Smooth muscle cell of trachea (primary cell): ENCODE results near the gene PHKG1. TPM values are rescaled to one million over a fixed set of nuclear protein-coding genes. Genes with fewer than 3 reads are reported as not detected.

Experiments used
- total RNA-seq: library from RNA; depleted of rRNA; stranded (reverse); fragments of >200 nt; gene quantifications from 2 replicates; pipeline ENCODE4 v1.2.1, GENCODE V29; 2014

The PHKG1 gene
- total RNA-seq, result 0.99 and 1.6 TPM in 2 replicates

DNA sequence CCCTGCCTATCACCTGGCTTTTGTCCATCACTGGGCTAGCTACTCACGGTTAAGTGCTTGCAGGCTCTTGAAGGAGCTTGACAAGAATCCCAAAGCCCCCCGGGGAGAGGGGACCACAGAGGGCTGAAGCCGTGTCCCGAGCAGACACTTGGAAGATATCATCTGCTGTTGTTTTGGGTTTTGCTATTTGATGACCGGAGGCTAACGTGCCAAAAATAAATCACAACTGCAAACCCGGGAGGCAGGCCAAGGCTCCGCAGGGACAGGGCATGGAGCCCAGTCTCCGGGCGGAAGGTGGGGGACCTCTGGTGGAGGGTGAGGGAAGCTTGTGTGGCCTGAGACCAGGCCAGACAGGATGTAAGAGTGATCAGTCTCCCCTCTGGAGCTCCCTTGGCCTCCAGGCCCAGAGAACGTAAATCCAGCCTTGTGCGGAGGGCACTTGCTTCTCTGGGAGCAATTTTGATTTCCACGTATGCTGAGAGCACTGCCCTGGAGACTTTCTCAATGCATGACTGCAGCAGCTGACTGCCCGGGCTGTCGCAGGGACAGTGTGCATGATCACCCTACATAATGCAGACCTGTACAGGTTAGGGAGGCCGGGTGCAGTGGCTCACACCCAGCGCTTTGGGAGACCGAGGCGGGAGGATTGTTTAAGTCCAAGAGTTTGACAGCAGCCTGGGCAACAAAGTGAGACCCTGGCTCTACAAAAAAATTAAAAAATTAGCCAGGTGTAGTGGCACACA, at the start of gene PHKG1:
TSS of gene PHKG1 (minus strand) at position 164 of the 743 bp plus-strand sequence. CDS start 4,011 bp downstream, outside the sequence.

GRCh38 chr7:56115852-56116538, 23.2 kb upstream of the PHKG1 start, which contains the start of gene NUPR2:
TSS of gene NUPR2 (minus strand) at chr7:56116417. CDS start at chr7:56116314, 103 bp downstream.

GRCh38 chr7:56106108-56107073, 13.6 kb upstream of the PHKG1 start, which contains the start of gene CHCHD2:
TSS of gene CHCHD2 (minus strand) at chr7:56106476. CDS start at chr7:56106413, 63 bp downstream.

GRCh38 chr7:56063882-56064625, 28.7 kb downstream of the PHKG1 start, which contains the start of gene SUMF2:
TSS of gene SUMF2 (plus strand) at chr7:56064286. CDS start at chr7:56064312, 26 bp downstream.

GRCh38 chr7:56051339-56052191, 41.2 kb downstream of the PHKG1 start, which contains the start of the genes CCT6A and PSPH:
TSS of gene CCT6A (plus strand) at chr7:56051765. CDS start at chr7:56051849, 84 bp downstream.
TSS of gene PSPH (minus strand) at chr7:56051444. CDS start at chr7:56021212, 30,232 bp downstream.

Other genes with a start within 250 kb of the PHKG1 start
- not detected in 2 replicates for gene SEPTIN14, start 230.2 kb downstream of the PHKG1 start, total RNA-seq
- gene ZNF713, start 205.5 kb downstream of the PHKG1 start, total RNA-seq, result 0.58 and 1.2 TPM in 2 replicates
- 10.3 and 12.8 TPM in 2 replicates for gene MRPS17, start 141.1 kb downstream of the PHKG1 start, total RNA-seq
- gene NIPSNAP2, start 128.4 kb downstream of the PHKG1 start, total RNA-seq, result 40.0 and 57.3 TPM in 2 replicates
- gene PSPH, start 41.5 kb downstream of the PHKG1 start, total RNA-seq, result 50.3 and 60.8 TPM in 2 replicates
- 111 and 186 TPM in 2 replicates for gene CCT6A, start 41.2 kb downstream of the PHKG1 start, total RNA-seq
- 229 and 259 TPM in 2 replicates for gene SUMF2, start 28.7 kb downstream of the PHKG1 start, total RNA-seq
- gene CHCHD2, start 13.5 kb upstream of the PHKG1 start, total RNA-seq, result 203 and 460 TPM in 2 replicates
- gene NUPR2, start 23.5 kb upstream of the PHKG1 start, total RNA-seq, result not detected in 2 replicates